Upper lobe of left lung (tissue), 4 donors: ENCODE results near the gene CD200R1.

Experiments used
- EP300 ChIP-seq, 4 donors: sonication (generic); formaldehyde crosslinking; IDR thresholded peaks; one replicate each; pipeline ENCODE4 v1.5.1; 2017; ENCODE audit warnings: antibody characterized with exemption in 4 of 4, control low read depth in 2 of 4
- POLR2A ChIP-seq, 4 donors: fragments of 450-650 bp; IDR thresholded peaks; one replicate each; pipeline ENCODE4 v1.5.1; 2016 to 2017; ENCODE audit warnings: antibody characterized with exemption in 4 of 4, mild to moderate bottlenecking in 2 of 4
- POLR2AphosphoS5 ChIP-seq, 2 donors: sonication (generic); formaldehyde crosslinking; IDR thresholded peaks; one replicate each; pipeline ENCODE4 v1.5.1; 2017; ENCODE audit warnings: antibody characterized with exemption in 2 of 2
- TF ChIP-seq, protein P1 (sequence below), 6 experiments: fragments of 450-650 bp in 4 of 6; fragments of 200-600 bp in 2 of 6; sonication (generic) in 2 of 6; IDR thresholded peaks; one replicate each; pipeline ENCODE4 v1.5.1; 2016 to 2019; ENCODE audit warnings: antibody characterized with exemption in 6 of 6

DNA sequence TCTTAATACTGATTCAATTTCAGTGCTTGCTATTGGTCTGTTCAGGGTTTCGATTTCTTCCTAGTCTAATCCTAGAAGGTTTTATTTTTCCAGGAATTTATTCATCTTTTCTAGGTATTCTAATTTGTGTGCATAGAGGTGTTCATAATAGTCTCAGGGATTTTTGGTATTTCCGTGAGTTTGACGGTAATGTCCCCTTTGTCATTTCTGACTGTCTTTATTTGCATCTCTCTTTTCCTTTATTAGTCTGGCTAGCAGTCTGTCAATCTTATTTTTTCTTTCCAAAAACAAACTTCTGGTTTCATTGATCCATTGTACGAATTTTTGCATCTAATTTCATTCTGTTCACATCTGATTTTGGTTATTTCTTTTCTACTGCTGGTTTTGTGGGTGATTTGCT lies 93.0 kb downstream of the CD200R1 start:
- TF ChIP-seq, protein P1, sequence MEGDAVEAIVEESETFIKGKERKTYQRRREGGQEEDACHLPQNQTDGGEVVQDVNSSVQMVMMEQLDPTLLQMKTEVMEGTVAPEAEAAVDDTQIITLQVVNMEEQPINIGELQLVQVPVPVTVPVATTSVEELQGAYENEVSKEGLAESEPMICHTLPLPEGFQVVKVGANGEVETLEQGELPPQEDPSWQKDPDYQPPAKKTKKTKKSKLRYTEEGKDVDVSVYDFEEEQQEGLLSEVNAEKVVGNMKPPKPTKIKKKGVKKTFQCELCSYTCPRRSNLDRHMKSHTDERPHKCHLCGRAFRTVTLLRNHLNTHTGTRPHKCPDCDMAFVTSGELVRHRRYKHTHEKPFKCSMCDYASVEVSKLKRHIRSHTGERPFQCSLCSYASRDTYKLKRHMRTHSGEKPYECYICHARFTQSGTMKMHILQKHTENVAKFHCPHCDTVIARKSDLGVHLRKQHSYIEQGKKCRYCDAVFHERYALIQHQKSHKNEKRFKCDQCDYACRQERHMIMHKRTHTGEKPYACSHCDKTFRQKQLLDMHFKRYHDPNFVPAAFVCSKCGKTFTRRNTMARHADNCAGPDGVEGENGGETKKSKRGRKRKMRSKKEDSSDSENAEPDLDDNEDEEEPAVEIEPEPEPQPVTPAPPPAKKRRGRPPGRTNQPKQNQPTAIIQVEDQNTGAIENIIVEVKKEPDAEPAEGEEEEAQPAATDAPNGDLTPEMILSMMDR (IDR thresholded peaks at IDR 0.05), result no peak
- no peak for TF ChIP-seq POLR2AphosphoS5 (IDR thresholded peaks at IDR 0.05)
- no peak for TF ChIP-seq POLR2A (IDR thresholded peaks at IDR 0.05)
- no peak for TF ChIP-seq EP300 (IDR thresholded peaks at IDR 0.05)
